Mesenchymal stem cell (in vitro differentiated cells and primary cell): ENCODE measurements around the gene MRPL39.

Source experiments
- DNase-seq: peaks from one replicate; pipeline ENCODE4 v3.0.0-alpha.2; 2013
- H2AFZ ChIP-seq: one replicate; pipeline ENCODE4 v1.6.1; 2013; ENCODE audit warnings: low read depth, mild to moderate bottlenecking, control low read depth, inconsistent platforms, low read length, moderate library complexity
- H2AK5ac ChIP-seq: 2 replicates; pipeline ENCODE4 v1.6.1; 2013; ENCODE audit warnings: low read length, moderate library complexity, mild to moderate bottlenecking, inconsistent platforms; ENCODE audit not compliant: severe bottlenecking
- H2BK120ac ChIP-seq: one replicate; pipeline ENCODE4 v1.6.1; 2013; ENCODE audit warnings: low read depth, mild to moderate bottlenecking, inconsistent platforms, low read length, moderate library complexity
- H2BK12ac ChIP-seq, 2 experiments: one replicate each; pipeline ENCODE4 v1.6.1; 2013; ENCODE audit warnings: inconsistent platforms in 2 of 2, low read length in 2 of 2, mild to moderate bottlenecking in 2 of 2, moderate library complexity in 2 of 2, control low read depth in 1 of 2
- H2BK15ac ChIP-seq: one replicate; pipeline ENCODE4 v1.6.1; 2013; ENCODE audit warnings: mild to moderate bottlenecking, low read depth, inconsistent platforms; ENCODE audit not compliant: poor library complexity, severe bottlenecking
- H2BK5ac ChIP-seq: 2 replicates; pipeline ENCODE4 v1.6.1; 2013; ENCODE audit warnings: low read depth, mild to moderate bottlenecking, low read length, control low read depth, inconsistent platforms; ENCODE audit not compliant: poor library complexity, severe bottlenecking
- H3K14ac ChIP-seq, 2 experiments: one replicate each; pipeline ENCODE4 v1.6.1; 2013; ENCODE audit warnings: inconsistent platforms in 2 of 2, low read length in 2 of 2, control low read depth in 1 of 2, mild to moderate bottlenecking in 1 of 2, moderate library complexity in 1 of 2
- H3K18ac ChIP-seq, 2 experiments: one replicate each; pipeline ENCODE4 v1.6.1; 2013; ENCODE audit warnings: inconsistent platforms in 2 of 2, low read length in 2 of 2, control low read depth in 1 of 2, low read depth in 1 of 2, mild to moderate bottlenecking in 1 of 2
- H3K23ac ChIP-seq, 2 experiments: one replicate each; pipeline ENCODE4 v1.6.1; 2013; ENCODE audit warnings: inconsistent platforms in 2 of 2, low read length in 2 of 2, mild to moderate bottlenecking in 2 of 2, moderate library complexity in 2 of 2, control low read depth in 1 of 2
- H3K27ac ChIP-seq: 2 replicates; pipeline ENCODE4 v1.5.1; 2013; ENCODE audit warnings: mild to moderate bottlenecking, moderate library complexity, low read length, control low read depth, inconsistent platforms; ENCODE audit not compliant: poor library complexity, severe bottlenecking
- H3K27me3 ChIP-seq, 2 experiments: 2 replicates each; pipeline versions ENCODE4 v1.6.1 to v1.7.0; 2013; ENCODE audit warnings: low read length in 2 of 2, mild to moderate bottlenecking in 2 of 2, moderate library complexity in 2 of 2, control low read depth in 1 of 2, inconsistent platforms in 1 of 2; ENCODE audit not compliant: control insufficient read depth in 1 of 2, insufficient read depth in 1 of 2
- H3K36me3 ChIP-seq, 2 experiments: 2 replicates each; pipeline versions ENCODE4 v1.6.1 to v1.7.0; 2013; ENCODE audit warnings: low read length in 2 of 2, control low read depth in 1 of 2, inconsistent platforms in 1 of 2, low read depth in 1 of 2, mild to moderate bottlenecking in 1 of 2; ENCODE audit not compliant: insufficient read depth in 2 of 2, control insufficient read depth in 1 of 2
- H3K4ac ChIP-seq, 2 experiments: one replicate each; pipeline ENCODE4 v1.6.1; 2013; ENCODE audit warnings: inconsistent platforms in 2 of 2, low read length in 2 of 2, mild to moderate bottlenecking in 2 of 2, moderate library complexity in 2 of 2, control low read depth in 1 of 2, low read depth in 1 of 2
- H3K4me1 ChIP-seq: 2 replicates; pipeline ENCODE4 v1.6.1; 2013; ENCODE audit warnings: low read depth, low read length, control low read depth; ENCODE audit not compliant: control insufficient read depth, insufficient read depth
- H3K4me2 ChIP-seq: 2 replicates; pipeline ENCODE4 v1.6.1; 2013; ENCODE audit warnings: low read length, mild to moderate bottlenecking, inconsistent platforms; ENCODE audit not compliant: poor library complexity, severe bottlenecking
- H3K4me3 ChIP-seq, 2 experiments: 2 replicates each; pipeline versions ENCODE4 v1.5.1 to v1.7.0; 2013; ENCODE audit warnings: low read length in 2 of 2, mild to moderate bottlenecking in 2 of 2, control low read depth in 1 of 2, low read depth in 1 of 2; ENCODE audit not compliant: insufficient read depth in 1 of 2
- H3K79me1 ChIP-seq: replicated peaks from 2 replicates; pipeline ENCODE4 v1.6.1; 2013; ENCODE audit warnings: mild to moderate bottlenecking, control low read depth, low read length, inconsistent platforms; ENCODE audit not compliant: poor library complexity, severe bottlenecking
- H3K9ac ChIP-seq: 2 replicates; pipeline ENCODE4 v1.7.0; 2013; ENCODE audit warnings: mild to moderate bottlenecking, low read length, moderate library complexity
- H3K9me3 ChIP-seq: 2 replicates; pipeline ENCODE4 v1.7.0; 2013; ENCODE audit warnings: mild to moderate bottlenecking, low read length; ENCODE audit not compliant: control insufficient read depth
- H4K8ac ChIP-seq: one replicate; pipeline ENCODE4 v1.6.1; 2013; ENCODE audit warnings: inconsistent platforms, mild to moderate bottlenecking, low read length, moderate library complexity
- H4K91ac ChIP-seq: one replicate; pipeline ENCODE4 v1.6.1; 2013; ENCODE audit warnings: mild to moderate bottlenecking, low read length, inconsistent platforms
- WGBS: methylation state at CpG from one replicate; pipeline ENCODE4 v1.1.7; 2013; ENCODE audit warnings: mixed read lengths; 5-methylcytosine and 5-hydroxymethylcytosine counted together

The MRPL39 gene

GRCh38 chr21:25559746-25560145 is 47.5 kb downstream of the MRPL39 start:
- Histone ChIP-seq H4K8ac (no peak overlapping the region), H3K27me3 (no peaks in the 10 kb centered on the region), H2AFZ (no peak overlapping the region), H3K9me3 (no peaks in the 10 kb centered on the region), H3K4ac (no peak overlapping the region), H3K4me3 (no peak overlapping the region), H2AK5ac (no peak overlapping the region), H3K9ac (no peak overlapping the region), H4K91ac (no peak overlapping the region), H2BK5ac (no peak overlapping the region), H3K79me1 (peaks cover 3% of the 10 kb centered on the region), H2BK120ac (no peak overlapping the region), H3K4me1 (no peaks in the 10 kb centered on the region), H3K36me3 (no peaks in the 10 kb centered on the region), H3K14ac (no peak overlapping the region), H2BK15ac (no peak overlapping the region), H3K23ac (no peak overlapping the region), H3K4me2 (no peak overlapping the region), H3K18ac (peak overlapping the region in 1 of 2 experiments; percentile 34), H3K27ac (no peak overlapping the region), H2BK12ac (no peak overlapping the region)
- DNase-seq, result no peak
- 92% methylated on average over 1 of the region's 1 CpG for WGBS

DNA sequence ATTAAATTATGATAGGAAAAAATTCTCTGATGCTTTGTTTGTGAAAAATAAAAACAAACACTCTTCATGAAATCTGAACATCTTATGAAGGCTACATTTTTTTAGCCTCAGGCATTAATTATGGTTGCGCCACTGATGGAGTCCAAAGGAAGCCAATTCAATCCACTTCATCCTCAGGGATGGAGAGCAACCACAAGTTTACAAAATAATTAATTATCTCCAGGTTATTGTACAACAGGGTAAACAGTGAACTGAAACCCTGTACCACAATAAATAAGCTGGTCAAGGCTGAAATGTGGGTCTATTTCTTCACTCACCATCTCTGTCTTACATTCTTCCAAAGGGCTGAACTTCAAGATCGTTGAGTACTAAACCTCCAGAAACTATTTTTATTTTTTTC is 49.2 kb downstream of the MRPL39 start:
- Histone ChIP-seq H3K23ac (no peak overlapping the region), H3K36me3 (no peaks in the 10 kb centered on the region), H3K9me3 (no peaks in the 10 kb centered on the region), H2BK120ac (no peak overlapping the region), H3K9ac (no peak overlapping the region), H3K79me1 (peaks cover 3% of the 10 kb centered on the region), H3K4ac (no peak overlapping the region), H3K27ac (no peak overlapping the region), H3K18ac (no peak overlapping the region), H3K4me1 (no peaks in the 10 kb centered on the region), H3K4me2 (no peak overlapping the region), H3K27me3 (no peaks in the 10 kb centered on the region), H4K8ac (no peak overlapping the region), H4K91ac (no peak overlapping the region), H3K4me3 (no peak overlapping the region), H2BK12ac (no peak overlapping the region), H2BK15ac (no peak overlapping the region), H3K14ac (no peak overlapping the region), H2AK5ac (no peak overlapping the region), H2BK5ac (no peak overlapping the region), H2AFZ (no peak overlapping the region)
- WGBS, result 73% methylated on average over 1 of the region's 2 CpGs
- DNase-seq, result peak; percentile 44

- Histone ChIP-seq H2BK5ac (no peak overlapping the region), H3K27me3 (no peaks in the 10 kb centered on the region), H3K4me2 (no peak overlapping the region), H3K9me3 (no peaks in the 10 kb centered on the region), H3K27ac (no peak overlapping the region), H2BK12ac (no peak overlapping the region), H3K23ac (no peak overlapping the region), H3K4ac (no peak overlapping the region), H3K4me1 (no peaks in the 10 kb centered on the region), H2AK5ac (no peak overlapping the region), H4K91ac (no peak overlapping the region), H3K14ac (no peak overlapping the region), H2BK120ac (no peak overlapping the region), H3K79me1 (peaks cover 1% of the 10 kb centered on the region), H4K8ac (no peak overlapping the region), H3K18ac (no peak overlapping the region), H2BK15ac (no peak overlapping the region), H3K4me3 (no peak overlapping the region), H3K9ac (no peak overlapping the region), H2AFZ (no peak overlapping the region), H3K36me3 (no peaks in the 10 kb centered on the region)
- WGBS, result 100% methylated on average over 1 of the region's 1 CpG
- no peak for DNase-seq
These were observed 50.1 kb downstream of the MRPL39 start for GRCh38 chr21:25557180-25557579.

- Histone ChIP-seq H2BK12ac (no peak overlapping the region), H3K9ac (no peak overlapping the region), H2AFZ (no peak overlapping the region), H2AK5ac (no peak overlapping the region), H3K9me3 (no peaks in the 10 kb centered on the region), H3K4me3 (no peak overlapping the region), H3K14ac (no peak overlapping the region), H3K36me3 (no peaks in the 10 kb centered on the region), H4K91ac (no peak overlapping the region), H3K4ac (no peak overlapping the region), H3K18ac (no peak overlapping the region), H3K27me3 (no peaks in the 10 kb centered on the region), H3K4me1 (no peaks in the 10 kb centered on the region), H2BK15ac (no peak overlapping the region), H3K79me1 (no peaks in the 10 kb centered on the region), H2BK5ac (no peak overlapping the region), H2BK120ac (no peak overlapping the region), H3K23ac (no peak overlapping the region), H3K27ac (no peak overlapping the region), H4K8ac (no peak overlapping the region), H3K4me2 (no peak overlapping the region)
- DNase-seq, result no peak
These were observed 51.2 kb downstream of the MRPL39 start for GRCh38 chr21:25556091-25556490.
